Stimulated activated CD4-positive, alpha-beta T cell treated with anti-CD3 and anti-CD28 coated beads, Interleukin-12 subunit alpha, Interleukin-12 subunit beta, amount 100 ng/mL, for 4 hours (primary cell): ENCODE measurements around the gene C22orf23.

Experiments
- DNase-seq: peaks from one replicate; pipeline ENCODE4 v3.0.0-alpha.2; 2020

Gene C22orf23

DNA sequence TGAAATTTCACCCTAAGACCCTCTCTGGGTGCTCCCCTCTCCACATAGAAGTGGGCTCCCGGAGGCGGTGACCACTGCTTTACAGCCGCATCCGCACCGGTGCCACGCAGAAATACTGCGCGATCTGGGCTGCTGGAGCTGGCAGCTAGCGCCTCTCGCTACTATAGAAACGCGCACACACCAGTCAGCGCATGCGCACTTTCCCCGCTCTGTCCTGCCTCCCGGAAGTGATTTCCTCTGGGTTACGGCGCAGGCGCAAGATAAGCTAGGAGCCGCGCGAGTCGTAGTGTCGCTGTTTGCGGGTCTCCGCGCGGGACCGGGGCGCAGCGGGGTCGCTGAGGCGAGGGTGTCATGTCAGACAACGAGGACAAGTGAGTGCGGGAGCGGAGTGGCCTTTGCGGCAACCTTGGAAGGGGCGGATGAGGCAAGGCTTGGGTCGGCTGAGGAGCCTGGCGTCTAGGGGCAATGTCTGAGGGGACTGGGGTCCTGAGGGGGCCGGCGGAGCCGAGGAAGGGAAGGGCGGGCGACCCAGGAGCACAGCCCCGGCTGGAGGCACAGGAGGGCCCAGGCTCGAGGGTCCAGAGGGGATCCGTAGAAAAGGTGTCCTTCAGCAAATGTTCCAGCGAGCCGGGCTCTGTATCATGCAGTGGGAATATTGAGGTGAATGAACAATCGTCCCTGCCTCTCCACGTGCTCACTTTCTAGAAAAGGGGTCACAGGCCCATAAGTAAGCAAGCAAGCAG is at the start of gene C22orf23, which contains the start of gene POLR2F:
TSS of gene C22orf23 (minus strand) at position 165 of the 743 bp plus-strand sequence. CDS start 452 bp downstream, outside the sequence.
TSS of gene POLR2F (plus strand) at position 263 of the 743 bp plus-strand sequence. CDS start at position 352, 89 bp downstream.
- DNase-seq: peak; percentile 97

DNA sequence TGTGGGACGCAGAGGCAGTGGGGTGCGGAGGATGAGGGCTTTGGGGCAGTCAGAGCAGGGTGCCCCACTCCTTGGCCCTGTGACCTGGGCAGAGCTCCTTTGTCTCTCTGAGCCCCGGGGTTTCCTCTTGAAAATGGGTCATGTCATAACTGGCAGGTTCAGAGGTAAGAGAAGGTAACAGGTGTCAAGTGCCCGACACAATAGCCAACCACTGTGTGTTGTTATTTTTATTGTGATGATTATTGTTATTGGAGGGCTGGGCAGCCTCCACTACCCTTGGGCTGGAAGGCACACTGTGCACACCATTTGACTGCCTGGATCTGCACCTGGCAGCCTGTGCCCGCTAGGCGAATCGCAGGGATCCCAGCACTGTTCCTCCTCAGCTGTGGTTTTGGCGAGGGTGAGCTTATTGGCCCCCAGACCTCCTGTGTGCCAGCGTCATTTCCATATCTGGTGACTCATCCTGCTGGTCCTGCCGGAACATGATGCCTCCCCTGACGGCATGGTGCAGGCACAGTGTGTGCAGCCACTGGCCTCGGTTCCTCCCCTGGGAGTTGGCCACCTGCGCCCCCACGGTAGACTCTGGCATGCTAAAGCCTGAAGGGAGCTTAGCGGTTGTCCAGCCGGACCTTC is 46.4 kb upstream of the C22orf23 start:
- DNase-seq: no peak

DNA sequence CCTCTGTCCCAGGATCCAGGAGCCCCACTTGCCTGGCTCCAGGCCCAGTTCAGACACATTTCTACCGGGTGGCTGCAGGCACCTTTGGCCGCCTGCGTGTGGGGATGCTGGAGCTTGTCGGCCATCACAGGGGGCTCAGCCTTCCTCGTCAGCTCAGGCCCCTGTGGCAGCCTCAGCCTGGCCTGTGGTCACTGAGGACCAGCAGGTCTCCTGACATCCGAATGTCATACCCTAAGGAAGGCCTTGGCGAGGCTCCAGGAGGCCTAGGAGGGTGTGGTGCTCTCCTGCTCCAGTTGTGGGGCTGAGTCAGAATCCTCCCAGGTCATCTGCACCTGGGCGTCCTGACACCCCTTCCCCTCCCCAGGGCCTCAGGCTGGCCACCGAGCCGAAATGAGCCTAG is 45.8 kb upstream of the C22orf23 start:
- DNase-seq: no peak

DNA sequence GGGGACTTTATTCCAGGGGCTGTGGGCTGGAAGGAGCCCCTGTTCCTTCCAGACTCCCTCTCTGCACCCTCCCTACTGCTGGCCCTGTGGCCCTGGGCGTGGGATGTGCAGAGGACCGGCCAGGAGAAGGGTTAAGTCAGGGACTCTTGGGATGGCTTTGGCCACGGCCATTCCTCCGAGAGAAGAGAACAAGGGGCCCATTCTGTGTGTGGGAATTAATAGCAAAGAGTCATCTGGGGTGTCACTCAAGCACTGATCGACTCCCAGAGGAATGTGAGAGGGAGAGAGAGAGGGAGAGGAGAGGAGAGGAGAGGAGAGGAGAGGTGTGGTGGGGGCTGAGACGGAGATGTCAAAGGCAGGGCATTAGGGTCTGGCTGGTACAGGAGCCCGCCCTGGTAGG is 45.1 kb upstream of the C22orf23 start:
- DNase-seq: no peak

DNA sequence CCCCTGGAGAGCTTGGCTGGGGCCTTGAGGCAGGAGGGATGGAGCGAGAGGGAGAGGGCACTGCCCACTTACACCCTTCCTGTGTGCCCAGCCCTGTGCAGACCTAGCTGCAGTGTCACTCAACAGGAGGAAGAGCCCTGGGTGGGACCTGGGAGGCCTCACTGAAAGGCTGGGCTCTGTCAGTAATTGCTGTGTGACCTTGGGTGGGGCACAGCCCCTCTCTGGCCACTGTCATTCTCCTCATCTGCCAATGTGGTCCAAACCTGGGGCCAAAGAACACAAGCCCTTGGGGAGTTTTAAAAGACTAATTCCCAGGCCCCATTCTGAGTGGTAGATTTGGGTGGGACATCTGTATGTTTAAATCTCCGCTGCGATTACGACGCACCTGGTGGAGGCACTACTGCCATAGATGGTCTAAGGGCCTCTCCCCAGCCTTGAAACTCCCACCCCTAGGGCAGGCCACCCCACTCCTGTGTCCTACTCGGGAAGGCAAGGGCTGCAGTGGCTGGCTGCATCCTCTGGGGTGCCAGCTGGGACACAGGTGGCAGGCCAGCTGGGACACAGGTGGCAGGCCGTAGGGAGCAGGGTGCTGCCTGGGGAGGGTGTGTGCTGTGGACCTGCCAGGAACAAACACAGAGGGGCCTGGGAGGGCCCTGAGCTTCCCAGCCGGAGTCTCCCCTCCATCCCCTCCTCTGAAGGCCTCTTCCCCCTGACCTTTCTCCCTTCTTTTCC is 43.3 kb upstream of the C22orf23 start:
- no peak for DNase-seq

DNA sequence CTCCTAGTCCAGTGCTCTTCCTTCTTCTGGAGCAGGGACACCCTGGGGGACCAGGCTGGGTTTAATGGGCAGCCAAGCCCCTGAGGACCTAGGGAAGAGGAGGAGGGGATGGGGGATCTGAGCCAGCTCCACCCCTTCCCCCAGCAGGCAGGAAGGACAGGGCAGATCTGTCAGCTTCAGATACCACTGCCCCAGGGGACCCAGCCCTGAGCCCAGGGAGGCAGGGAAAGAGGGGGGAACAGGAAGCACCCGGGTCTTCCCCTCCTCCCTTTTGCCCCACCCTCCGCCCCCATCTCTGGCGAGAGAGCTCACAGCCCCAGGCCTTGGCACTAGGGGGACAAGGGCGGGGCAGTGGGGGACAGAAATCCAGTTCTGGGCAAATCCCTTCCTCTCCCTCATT is 42.7 kb upstream of the C22orf23 start:
- DNase-seq: no peak

DNA sequence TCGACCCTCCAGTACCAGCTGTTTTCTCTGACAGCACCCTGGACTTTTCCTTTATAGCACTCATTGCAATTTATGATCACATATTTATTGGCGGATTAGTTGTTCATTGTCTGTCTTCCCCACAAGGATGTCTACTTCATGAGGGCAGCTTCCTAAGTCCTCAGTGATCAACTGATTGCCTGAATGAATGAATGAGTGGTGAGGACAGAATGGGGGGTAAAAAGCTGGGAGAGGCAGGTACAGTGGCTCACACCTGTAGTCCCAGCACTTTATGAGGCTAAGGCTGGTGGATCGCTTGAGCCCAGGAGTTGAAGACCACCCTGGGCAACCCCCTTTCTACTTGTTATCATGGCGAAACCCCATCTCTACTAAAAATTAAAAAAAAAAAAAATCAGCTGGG is 42.1 kb upstream of the C22orf23 start:
- DNase-seq: no peak

DNA sequence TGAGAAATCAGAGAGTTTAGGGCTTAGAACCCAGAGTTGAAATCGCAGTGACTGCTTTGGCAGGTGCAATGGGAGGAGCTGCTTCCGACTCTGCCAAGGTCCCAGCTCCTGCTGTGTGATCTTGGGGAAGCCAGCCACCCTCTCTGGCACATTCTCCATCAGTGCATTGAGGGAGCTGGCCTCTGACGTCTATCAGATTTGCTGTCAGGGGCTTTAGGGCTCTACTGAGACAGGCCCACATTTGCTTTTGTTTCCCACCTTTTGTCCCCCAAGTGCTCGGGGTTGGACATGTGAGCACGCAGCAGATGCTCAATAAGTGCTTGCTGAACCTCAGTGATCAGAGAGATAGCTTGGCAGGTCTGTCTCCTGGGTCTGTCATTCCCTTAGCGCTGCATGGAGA is 41.6 kb upstream of the C22orf23 start:
- no peak for DNase-seq

DNA sequence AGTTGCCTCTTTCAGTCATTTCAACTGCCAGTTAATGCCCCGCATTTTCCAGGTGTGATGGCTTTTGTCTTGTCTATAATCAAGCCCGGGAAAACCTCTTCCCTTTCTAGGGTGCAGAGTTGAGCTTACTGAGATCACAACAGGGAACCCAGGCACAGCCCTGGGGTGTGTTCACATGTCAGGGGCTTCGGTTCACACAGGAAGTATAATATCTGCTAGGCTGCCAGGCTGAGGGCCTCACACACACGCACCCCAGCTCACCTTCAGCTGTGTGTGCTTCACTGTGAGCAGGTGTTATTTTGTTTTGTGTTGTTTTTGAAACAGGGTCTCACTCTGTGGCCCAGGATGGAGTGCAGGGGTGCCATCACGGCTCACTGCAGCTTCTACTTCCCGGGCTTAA is 40.6 kb upstream of the C22orf23 start:
- DNase-seq: no peak

DNA sequence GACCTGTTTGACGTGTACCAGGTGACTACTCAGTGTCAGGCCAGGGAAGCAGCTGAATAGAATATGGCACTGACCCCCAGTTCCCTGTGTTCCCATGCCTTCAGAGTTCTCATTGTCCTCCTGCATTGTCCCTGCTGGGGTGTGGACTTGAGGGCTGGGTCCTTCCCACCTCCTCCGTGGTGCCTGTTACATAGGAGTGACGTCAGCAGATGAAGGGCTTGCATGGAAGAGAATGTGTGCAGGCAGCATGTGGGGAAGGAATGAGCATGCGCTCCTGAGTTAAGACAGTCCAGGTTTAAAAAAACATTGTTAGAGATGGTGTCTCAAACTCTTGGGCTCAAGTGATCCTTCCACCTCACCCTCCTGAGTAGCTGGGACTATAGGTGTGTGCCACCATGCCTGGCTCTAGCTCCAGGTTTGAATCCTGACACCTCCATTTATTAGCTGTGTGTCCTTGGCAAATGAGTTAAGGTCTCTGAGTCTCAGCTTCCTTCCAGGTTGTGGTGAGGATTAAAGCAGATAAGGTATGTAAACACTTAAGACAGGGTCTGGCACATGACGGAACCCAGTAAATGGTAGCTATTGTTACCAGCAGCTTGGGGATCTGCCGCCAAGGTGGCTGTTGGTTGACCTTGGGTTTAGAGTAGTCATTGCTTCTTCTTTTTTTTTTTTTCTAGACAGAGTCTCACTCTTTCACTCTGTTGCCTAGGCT is 38.5 kb upstream of the C22orf23 start:
- no peak for DNase-seq

DNA sequence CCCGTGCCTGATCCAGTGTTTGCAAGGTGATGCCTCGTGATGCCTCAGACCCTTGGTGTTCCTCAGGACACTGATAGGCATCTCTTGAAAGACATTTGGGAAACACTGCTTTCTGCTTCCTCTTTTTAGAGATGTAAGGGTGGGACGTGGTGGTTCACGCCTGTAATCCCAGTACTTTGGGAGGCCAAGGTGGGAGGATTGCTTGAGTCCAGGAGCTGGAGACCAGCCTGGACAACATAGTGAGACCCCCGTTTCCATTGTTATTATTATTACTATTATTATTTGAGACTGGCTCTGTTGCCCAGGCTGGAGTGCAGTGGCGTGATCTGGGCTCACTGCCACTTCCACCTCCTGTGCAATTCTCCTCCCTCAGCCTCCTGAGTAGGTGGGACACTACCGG is 37.5 kb upstream of the C22orf23 start:
- no peak for DNase-seq

DNA sequence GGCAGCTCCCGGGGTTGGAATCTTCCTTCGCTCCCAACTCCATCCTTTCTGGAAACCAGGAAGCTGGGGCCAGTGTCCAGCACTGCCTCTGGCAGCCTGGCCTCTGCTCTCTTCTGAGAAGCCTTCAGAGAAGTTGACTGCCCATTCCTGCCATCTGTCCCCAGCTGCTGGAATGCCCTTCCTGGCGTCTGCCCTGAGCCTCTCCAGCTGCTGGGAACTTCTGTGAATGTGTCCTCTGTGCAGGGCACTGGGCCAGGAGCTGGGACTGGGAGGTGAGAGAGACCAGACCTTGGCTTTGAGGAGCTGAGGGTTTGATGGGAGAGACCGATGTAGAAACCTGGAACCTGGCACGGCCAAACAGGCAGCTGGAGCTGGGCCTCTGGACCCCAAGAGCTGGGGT is 36.9 kb upstream of the C22orf23 start:
- no peak for DNase-seq

DNA sequence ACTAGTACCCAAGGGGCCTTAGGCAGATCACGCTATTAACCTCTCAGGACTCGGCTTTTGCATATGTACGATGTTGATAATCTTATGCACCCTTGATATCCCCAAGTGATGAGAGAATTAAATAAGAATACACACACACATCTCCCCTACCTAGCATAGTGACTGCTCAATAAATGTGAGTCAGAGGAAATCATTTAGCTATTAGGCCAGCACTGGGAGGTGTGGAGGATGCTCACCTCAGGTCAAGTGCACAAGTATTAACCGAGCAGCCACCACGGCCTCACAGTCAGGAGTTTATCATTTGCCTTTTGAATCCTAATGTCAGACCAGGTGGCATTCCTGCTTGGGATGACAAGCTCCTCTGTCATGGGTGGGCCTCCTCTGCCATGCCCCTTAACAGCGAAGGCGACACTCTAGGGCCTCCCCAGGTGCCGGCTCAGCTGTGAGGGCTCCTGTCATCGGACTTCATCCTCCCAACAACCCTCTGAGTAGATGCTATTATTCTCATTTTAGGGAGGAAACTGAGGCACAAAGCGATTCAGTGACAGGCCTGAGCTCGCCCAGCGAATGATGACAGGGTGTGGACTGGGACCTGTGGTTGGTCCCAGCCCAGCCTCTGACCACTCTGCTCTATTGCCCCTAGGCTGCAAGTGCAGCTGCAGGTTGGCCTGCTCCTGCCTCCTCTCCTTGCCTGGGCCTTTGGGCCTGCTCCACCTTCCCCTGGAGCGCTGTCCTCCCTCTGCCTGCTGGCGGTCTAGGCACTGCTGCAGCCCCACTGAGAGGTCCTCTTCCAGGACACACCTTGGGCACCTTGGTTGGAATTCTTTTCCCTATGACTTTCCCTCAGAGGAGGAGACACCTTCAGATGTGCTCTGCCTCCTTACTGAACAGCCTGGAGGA is 36.0 kb upstream of the C22orf23 start:
- no peak for DNase-seq

DNA sequence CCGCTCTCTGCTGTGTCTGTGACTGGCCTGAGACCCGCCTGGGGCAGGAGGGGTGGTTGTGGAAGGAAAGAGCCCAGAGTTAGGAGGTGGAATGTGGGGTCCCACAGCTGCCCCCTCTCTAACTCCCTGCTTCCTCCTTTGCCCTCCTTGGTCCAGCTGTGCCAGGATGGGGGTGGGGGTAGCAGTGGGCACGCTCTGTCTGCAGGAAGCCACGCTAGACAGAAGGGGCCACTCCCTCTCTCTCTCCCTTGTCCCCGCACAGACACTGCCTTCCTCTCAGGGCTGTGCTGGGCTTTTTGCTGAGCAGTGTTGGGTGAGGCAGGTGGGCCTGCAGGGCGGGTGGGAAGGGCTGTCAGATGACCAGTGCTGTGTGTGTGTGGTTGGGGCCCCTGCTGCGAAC is 33.0 kb upstream of the C22orf23 start:
- DNase-seq: no peak

DNA sequence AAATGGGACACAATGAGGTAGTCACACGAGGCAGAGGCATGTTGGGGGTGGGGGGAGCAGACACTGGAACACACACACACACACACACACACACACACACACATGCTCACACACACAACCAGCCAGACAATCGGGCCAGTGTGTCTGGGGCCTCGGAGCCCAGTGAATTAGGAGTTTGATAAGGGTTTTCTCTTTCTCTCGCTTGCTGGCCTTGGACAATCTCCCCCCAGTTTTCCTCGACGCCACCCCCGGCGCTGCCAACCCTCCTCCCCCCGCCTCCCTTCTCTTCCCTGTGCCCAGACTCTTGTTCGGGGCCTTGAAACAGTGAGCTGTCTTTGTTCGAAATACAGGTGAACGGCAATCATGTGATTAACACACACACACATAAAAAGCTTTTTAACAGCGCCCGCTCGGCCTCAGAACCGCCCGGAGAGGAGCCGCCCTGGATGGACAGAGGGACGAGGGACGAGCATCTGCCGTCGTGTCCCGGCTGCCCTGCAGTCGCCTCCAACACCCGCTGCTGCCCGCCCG is 32.4 kb upstream of the C22orf23 start:
- DNase-seq: no peak

DNA sequence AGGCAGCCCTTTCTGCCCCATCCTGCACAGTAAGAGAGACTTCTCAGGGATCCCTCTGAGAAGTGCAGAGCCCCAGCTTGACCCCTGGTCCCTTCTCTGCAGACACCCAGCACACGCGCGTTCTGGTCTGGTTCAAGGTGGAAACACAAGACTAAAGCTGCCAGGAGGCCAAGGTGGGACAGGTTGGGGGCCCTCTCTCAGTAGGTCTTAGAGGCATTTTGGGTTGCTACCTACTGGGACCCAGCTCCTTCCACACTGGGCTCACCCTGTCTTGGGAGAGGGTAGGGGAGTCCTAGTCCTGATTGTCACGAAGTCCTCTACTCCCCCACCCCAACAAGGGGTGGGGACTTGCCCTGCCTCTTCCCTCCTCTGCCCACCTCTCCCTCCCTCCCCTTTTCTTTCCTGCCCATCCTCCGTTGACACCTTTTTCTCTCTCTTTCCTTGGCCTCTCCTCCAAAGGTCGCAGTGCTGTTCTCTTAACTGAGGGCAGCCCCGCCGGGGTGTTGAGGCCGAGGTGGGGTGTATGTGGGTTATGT is 31.7 kb upstream of the C22orf23 start:
- DNase-seq: no peak

DNA sequence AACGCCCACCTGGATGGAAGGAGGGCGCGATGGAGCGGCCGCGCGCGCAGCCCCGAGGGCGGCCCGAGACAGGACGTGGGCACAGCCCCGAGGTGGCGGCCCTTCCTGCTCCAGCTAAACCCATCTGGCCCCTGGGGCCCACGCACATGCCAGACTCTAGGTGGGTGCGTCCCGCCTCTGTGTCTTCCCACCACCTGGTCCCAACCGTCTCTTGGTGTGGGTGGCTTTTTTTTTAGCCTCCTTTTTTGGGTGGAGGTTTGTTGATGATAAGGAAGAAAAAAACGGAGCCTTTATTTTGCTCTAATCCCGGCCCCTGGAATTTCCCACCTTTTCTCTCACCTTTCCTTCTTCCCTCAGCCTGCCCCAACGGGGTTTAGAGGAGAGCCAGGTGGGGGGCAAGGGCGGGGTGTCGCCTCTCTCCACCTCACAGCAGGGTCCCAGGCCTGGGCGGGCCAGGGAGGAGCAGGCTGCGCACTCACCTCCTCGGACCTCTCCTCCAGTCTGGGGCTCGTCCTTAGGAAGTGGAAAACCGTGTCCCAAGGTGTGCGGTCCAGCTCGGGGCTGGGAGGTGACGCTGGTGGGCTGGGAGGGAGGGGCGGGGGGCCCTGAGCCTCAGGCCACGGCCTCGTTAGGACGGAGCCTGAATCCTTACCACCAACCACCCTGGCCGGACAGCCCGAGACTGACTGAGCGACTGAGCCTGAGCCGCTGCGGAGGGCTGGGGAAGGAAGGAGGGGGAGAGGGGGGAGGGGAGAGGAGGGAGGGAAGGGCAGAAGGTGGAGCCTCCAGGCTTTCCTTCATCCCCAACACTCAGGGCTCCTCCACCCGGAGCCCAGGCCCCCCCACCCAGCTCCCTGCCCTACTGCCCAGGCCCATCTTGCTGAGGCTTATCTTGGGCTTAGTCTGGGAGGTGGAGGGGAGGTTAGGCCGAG is 30.7 kb upstream of the C22orf23 start, which contains the start of gene SOX10:
TSS of gene SOX10 (minus strand) at position 696 of the 932 bp plus-strand sequence. CDS start 771 bp downstream, outside the sequence.
- DNase-seq: no peak

DNA sequence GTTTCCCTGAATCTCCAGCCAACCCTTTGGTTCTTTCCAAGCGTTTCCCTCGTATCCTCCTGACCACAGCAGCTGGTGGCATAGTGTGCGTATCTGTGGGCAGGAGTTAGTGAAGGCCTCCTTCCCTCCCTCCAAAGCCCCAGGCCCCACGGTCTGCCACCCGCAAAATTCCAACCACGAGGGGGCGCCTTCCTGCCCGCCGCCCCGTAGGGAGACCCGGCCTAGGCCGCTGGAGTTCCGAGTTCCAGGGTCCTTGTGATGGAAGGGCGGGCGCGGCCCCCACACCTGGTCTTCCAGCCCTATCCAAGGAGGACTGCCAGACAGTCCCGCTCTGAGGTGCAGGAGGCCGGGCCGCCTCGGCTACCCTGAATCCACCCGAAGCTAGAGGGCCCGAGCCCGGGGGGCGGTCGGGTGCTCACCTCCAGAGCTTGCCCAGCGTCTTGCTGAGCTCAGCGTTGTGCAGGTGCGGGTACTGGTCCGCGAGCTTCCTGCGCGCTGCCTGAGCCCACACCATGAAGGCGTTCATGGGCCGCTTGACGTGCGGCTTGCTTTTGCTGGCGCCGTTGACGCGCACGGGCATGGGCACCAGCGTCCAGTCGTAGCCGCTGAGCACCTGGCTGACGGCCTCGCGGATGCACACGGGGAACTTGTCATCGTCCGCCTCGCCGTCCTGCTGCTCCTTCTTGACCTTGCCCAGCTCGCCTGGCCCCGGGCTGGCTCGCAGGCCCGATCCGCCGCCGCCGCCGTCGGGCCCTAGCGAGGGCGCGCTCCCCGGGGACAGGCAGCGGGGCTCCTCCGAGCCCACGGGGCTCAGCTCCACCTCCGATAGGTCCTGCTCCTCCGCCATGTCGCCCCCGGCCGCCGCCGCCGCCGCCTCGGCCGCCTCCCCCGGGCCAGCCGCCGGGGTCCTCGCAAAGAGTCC is 29.8 kb upstream of the C22orf23 start:
- DNase-seq: no peak

DNA sequence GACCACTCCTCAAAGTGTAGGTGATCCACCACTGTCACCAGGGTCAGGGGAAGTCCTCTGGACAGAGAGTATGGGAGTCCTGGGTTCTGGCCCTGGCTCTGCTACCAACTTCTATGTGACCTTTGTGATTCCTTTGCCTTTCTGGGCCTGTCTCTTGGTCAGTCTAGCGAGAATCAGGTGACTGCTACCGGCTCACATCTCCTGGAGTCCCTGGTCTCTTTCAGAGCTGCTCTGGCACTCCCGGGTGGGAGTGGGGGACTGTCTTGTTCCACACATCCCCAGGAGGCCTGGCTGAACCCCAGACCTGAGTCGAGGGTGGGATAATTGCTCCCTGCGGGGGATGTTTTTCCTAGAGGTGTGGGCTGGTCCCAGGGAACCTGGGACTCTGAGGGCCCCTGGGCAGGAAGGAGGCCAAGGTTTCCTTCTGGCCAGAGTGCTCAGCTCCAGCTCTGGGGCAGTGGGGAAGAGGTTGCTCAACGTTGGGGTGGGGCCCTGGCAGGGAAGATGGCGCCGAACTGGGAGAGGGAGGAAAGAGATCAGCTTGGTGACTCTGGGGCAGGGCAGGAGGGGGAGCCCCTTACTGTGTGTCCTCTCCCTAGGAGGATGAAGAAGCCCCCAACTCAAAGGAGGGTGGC is 28.9 kb upstream of the C22orf23 start:
- DNase-seq: no peak
